IMR-90 (cell line): ENCODE results near the gene FAM228B. TPM values are rescaled to one million over a fixed set of nuclear protein-coding genes. Genes with fewer than 3 reads are reported as not detected.

Experiments used
- ATAC-seq: fragments of 200-7000 bp; cut with Tn5 transposase; 2 replicates; pipeline ENCODE4 v1.9.1; 2020; ENCODE audit warnings: low read depth, mild to moderate bottlenecking, moderate library complexity
- BruUV-seq: library from RNA; stranded (reverse); fragments of 400-500 nt; replicated peaks from 2 replicates; lab custom pipeline; 2021; lab: Mats Ljungman, UMichigan
- CTCF ChIA-PET: fragments of 300-600 bp; formaldehyde crosslinking; extraction: SDS; loops from one replicate; lab custom pipeline; 2021; ENCODE audit warnings: antibody characterized with exemption; lab: Yijun Ruan, JAX
- POLR2A ChIA-PET: fragments of 300-600 bp; sonication (Branson Sonifier 250); formaldehyde crosslinking; loops from one replicate; lab custom pipeline; 2022; ENCODE audit warnings: antibody characterized with exemption; ENCODE audit not compliant: unreplicated experiment; lab: Charles Lee
- DNase-seq: peaks from one replicate; pipeline ENCODE4 v3.0.0; 2013
- H2AFZ ChIP-seq: replicated peaks from 2 replicates; pipeline ENCODE3; 2013; ENCODE audit warnings: low read length, mild to moderate bottlenecking; ENCODE audit not compliant: poor library complexity
- H2AK5ac ChIP-seq: 2 replicates; pipeline ENCODE4 v1.6.1; 2013; ENCODE audit warnings: low read depth, low read length, inconsistent platforms
- H2AK9ac ChIP-seq: replicated peaks from 2 replicates; pipeline ENCODE3; 2013; ENCODE audit warnings: mild to moderate bottlenecking, low read depth, low read length, moderate library complexity; ENCODE audit not compliant: poor library complexity
- H2BK120ac ChIP-seq: 2 replicates; pipeline ENCODE4 v1.6.1; 2013; ENCODE audit warnings: low read depth, low read length, inconsistent platforms
- H2BK15ac ChIP-seq: 3 replicates; pipeline ENCODE4 v1.6.1; 2013; ENCODE audit warnings: low read depth, low read length, inconsistent platforms
- H2BK20ac ChIP-seq: 2 replicates; pipeline ENCODE4 v1.6.1; 2013; ENCODE audit warnings: low read depth, mild to moderate bottlenecking, inconsistent platforms, low read length, moderate library complexity
- H2BK5ac ChIP-seq: 2 replicates; pipeline ENCODE4 v1.6.1; 2013; ENCODE audit warnings: mild to moderate bottlenecking, low read depth, low read length, inconsistent platforms; ENCODE audit not compliant: poor library complexity, severe bottlenecking
- H3K14ac ChIP-seq: replicated peaks from 2 replicates; pipeline ENCODE4 v1.6.1; 2013; ENCODE audit warnings: low read depth, low read length, inconsistent platforms
- H3K18ac ChIP-seq: 2 replicates; pipeline ENCODE4 v1.6.1; 2013; ENCODE audit warnings: low read depth, low read length, control low read depth
- H3K23ac ChIP-seq: 2 replicates; pipeline ENCODE4 v1.6.1; 2013; ENCODE audit warnings: low read depth, low read length, inconsistent platforms
- H3K27ac ChIP-seq: 2 replicates; pipeline ENCODE4 v1.5.1; 2013; ENCODE audit warnings: mild to moderate bottlenecking, control low read depth, low read length; ENCODE audit not compliant: insufficient read depth
- H3K27me3 ChIP-seq: 2 replicates; pipeline ENCODE4 v1.6.1; 2013; ENCODE audit warnings: low read length; ENCODE audit not compliant: control insufficient read depth, insufficient read depth
- H3K36me3 ChIP-seq: 2 replicates; pipeline ENCODE4 v1.6.1; 2013; ENCODE audit warnings: low read length, mixed read lengths; ENCODE audit not compliant: control insufficient read depth, insufficient read depth
- H3K4ac ChIP-seq: 2 replicates; pipeline ENCODE4 v1.6.1; 2013; ENCODE audit warnings: low read depth, low read length, inconsistent platforms
- H3K4me1 ChIP-seq: 2 replicates; pipeline ENCODE4 v1.6.1; 2013; ENCODE audit warnings: low read length, mixed read lengths; ENCODE audit not compliant: control insufficient read depth, insufficient read depth
- H3K4me2 ChIP-seq: 2 replicates; pipeline ENCODE4 v1.6.1; 2013; ENCODE audit warnings: low read depth, mild to moderate bottlenecking, control low read depth, low read length, moderate library complexity
- H3K4me3 ChIP-seq: 2 replicates; pipeline ENCODE4 v1.5.1; 2013; ENCODE audit warnings: low read depth, mild to moderate bottlenecking, control low read depth, low read length, moderate library complexity; ENCODE audit not compliant: insufficient read depth
- H3K56ac ChIP-seq: 2 replicates; pipeline ENCODE4 v1.6.1; 2013; ENCODE audit warnings: low read length, inconsistent platforms; ENCODE audit not compliant: insufficient read depth; ENCODE audit errors: extremely low read depth
- H3K79me1 ChIP-seq, 2 experiments: 2 replicates each; pipeline ENCODE4 v1.6.1; 2013; ENCODE audit warnings: low read length in 2 of 2, inconsistent platforms in 1 of 2, low read depth in 1 of 2
- H3K9ac ChIP-seq: 2 replicates; pipeline ENCODE4 v1.6.1; 2013; ENCODE audit warnings: low read depth, low read length, control low read depth
- H3K9me1 ChIP-seq: 2 replicates; pipeline ENCODE4 v1.6.1; 2013; ENCODE audit warnings: low read length, inconsistent platforms; ENCODE audit not compliant: insufficient read depth
- H3K9me3 ChIP-seq: 2 replicates; pipeline ENCODE4 v1.6.1; 2013; ENCODE audit warnings: low read length; ENCODE audit not compliant: control insufficient read depth, insufficient read depth
- H4K20me1 ChIP-seq: 2 replicates; pipeline ENCODE4 v1.6.1; 2013; ENCODE audit warnings: low read length, inconsistent platforms; ENCODE audit not compliant: insufficient read depth
- H4K5ac ChIP-seq: 2 replicates; pipeline ENCODE4 v1.6.1; 2013; ENCODE audit warnings: mild to moderate bottlenecking, low read depth, low read length, control low read depth
- H4K8ac ChIP-seq, 2 experiments: 2 replicates each; pipeline ENCODE4 v1.6.1; 2013; ENCODE audit warnings: low read depth in 2 of 2, low read length in 2 of 2, control low read depth in 1 of 2, inconsistent platforms in 1 of 2
- H4K91ac ChIP-seq: 2 replicates; pipeline ENCODE4 v1.6.1; 2013; ENCODE audit warnings: low read depth, low read length, inconsistent platforms; ENCODE audit not compliant: insufficient read depth
- BHLHE40 ChIP-seq: fragments of 150-350 bp; IDR thresholded peaks from 2 replicates; pipeline ENCODE4 v1.6.1; 2016; ENCODE audit warnings: mild to moderate bottlenecking, low read depth, low read length
- CEBPB ChIP-seq: IDR thresholded peaks from 2 replicates; pipeline ENCODE4 v1.6.1; 2012; ENCODE audit warnings: low read depth, low read length, improper control_type of control experiment
- CHD1 ChIP-seq: IDR thresholded peaks from 2 replicates; pipeline ENCODE4 v1.6.1; 2012; ENCODE audit warnings: low read depth, low read length, improper control_type of control experiment
- FOS ChIP-seq: fragments of 150-350 bp; IDR thresholded peaks from 2 replicates; pipeline ENCODE4 v1.6.1; 2016; ENCODE audit warnings: low read depth, low read length
- MAZ ChIP-seq: IDR thresholded peaks from 2 replicates; pipeline ENCODE4 v1.6.1; 2012; ENCODE audit warnings: low read depth, mild to moderate bottlenecking, low read length, improper control_type of control experiment, moderate library complexity, borderline replicate concordance
- MXI1 ChIP-seq: IDR thresholded peaks from 2 replicates; pipeline ENCODE4 v1.6.1; 2012; ENCODE audit warnings: low read depth, mild to moderate bottlenecking, low read length, moderate library complexity, borderline replicate concordance
- NFE2L2 ChIP-seq: fragments of 150-350 bp; IDR thresholded peaks from 2 replicates; pipeline ENCODE4 v1.6.1; 2016; ENCODE audit warnings: low read depth, mild to moderate bottlenecking, low read length
- POLR2A ChIP-seq: IDR thresholded peaks from 2 replicates; pipeline ENCODE4 v1.6.1; 2012; ENCODE audit warnings: mild to moderate bottlenecking, low read depth, low read length
- RAD21 ChIP-seq: IDR thresholded peaks from 2 replicates; pipeline ENCODE4 v1.6.1; 2012; ENCODE audit warnings: low read length, improper control_type of control experiment
- RCOR1 ChIP-seq: IDR thresholded peaks from 2 replicates; pipeline ENCODE4 v1.6.1; 2012; ENCODE audit warnings: mild to moderate bottlenecking, low read length, improper control_type of control experiment; ENCODE audit not compliant: insufficient replicate concordance
- RFX5 ChIP-seq: IDR thresholded peaks from 2 replicates; pipeline ENCODE4 v1.8.0; 2012; ENCODE audit warnings: low read depth, mild to moderate bottlenecking, low read length, moderate library complexity
- SMC3 ChIP-seq: fragments of 150-350 bp; IDR thresholded peaks from 2 replicates; pipeline ENCODE4 v1.6.1; 2016; ENCODE audit warnings: low read depth, mild to moderate bottlenecking, antibody characterized with exemption, low read length, moderate library complexity
- WGBS, 2 experiments: methylation state at CpG; one replicate each; pipeline versions ENCODE4 v1.1.5 to v1.1.7; 2013; ENCODE audit warnings: missing lambda C conversion rate in 2 of 2; ENCODE audit not compliant: insufficient read length in 1 of 2; ENCODE audit errors: extremely low coverage in 2 of 2; 5-methylcytosine and 5-hydroxymethylcytosine counted together
- dilution Hi-C: fragments of 300-500 bp; cut with HindIII; formaldehyde crosslinking; loops from one replicate; pipeline ENCODE4 v1.14.3; 2018; ENCODE audit warnings: low sequenced_read_pairs; ENCODE audit not compliant: unreplicated experiment
- in situ Hi-C: fragments of 300-500 bp; cut with MboI; formaldehyde crosslinking; loops from 3 replicates; pipeline ENCODE4 v1.14.3; 2019; ENCODE audit warnings: low sequenced_read_pairs, inconsistent platforms, mixed read lengths
- intact Hi-C: fragments of 100-400 bp; cut with micrococcal nuclease; formaldehyde crosslinking; loops from 2 replicates; pipeline ENCODE4 v1.10.0; 2022
- polyA plus RNA-seq, 3 experiments: library from polyadenylated mRNA; depleted of rRNA; stranded (reverse); fragments of >200 nt; gene quantifications; 2 replicates each; pipeline ENCODE4 v1.2.3, GENCODE V29; 2012; ENCODE audit warnings: low replicate concordance in 1 of 3
- total RNA-seq: library from RNA; depleted of rRNA; stranded (reverse); fragments of >200 nt; gene quantifications from 2 replicates; pipeline ENCODE4 v1.2.3, GENCODE V29; 2012
- TF ChIP-seq, protein P1 (sequence below): conservative IDR thresholded peaks from 2 replicates; pipeline ENCODE4 v1.5.1; 2012; ENCODE audit warnings: mild to moderate bottlenecking, low read depth, low read length, improper control_type of control experiment
- TF ChIP-seq, protein P2 (sequence below): fragments of 150-350 bp; IDR thresholded peaks from 2 replicates; pipeline ENCODE4 v1.6.1; 2016; ENCODE audit warnings: low read depth, mild to moderate bottlenecking, low read length, moderate library complexity, borderline replicate concordance

The FAM228B gene
- total and polyA plus RNA-seq, 2 of the 4 experiments (the other 2 are of a cell fraction), result 2.0 to 2.9 TPM

DNA sequence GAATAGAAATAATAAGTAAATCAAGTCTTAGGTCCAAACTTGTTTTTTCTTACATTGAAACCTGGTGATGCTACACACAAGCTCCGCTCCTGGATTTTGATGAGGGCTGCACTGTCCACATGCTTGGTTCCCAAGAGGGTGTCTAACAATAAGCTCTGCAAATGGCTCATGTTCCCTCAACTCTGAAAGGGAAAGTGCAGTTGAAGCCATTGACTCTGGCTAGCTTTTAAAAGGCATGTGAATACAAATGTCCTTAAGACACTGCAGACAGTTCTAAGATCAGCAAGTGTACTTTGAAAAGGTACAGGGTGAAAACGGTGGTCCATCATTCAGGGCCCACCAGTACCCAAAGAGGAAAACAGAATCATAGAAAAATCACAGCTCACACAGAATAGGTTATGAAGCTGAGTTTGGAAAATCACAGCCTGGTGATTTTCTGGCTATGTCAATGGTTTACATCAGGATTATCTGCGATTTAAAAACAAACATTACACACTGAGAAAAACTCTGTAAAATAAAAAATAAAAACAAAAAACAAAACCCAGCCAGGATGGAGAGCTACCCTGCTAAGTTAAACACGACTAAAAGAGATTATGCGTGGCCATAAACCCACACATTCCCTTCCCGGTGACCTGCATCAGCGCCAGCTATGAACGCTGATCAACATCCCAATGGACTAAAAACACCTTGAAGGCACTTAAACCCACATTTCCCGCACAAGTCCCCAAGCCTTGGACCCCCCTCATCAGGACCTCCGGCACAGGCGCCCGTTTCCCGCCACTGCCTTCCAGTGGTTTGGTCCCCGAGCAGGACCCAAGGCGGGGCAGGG, 689 bp upstream of the FAM228B start:
- Histone ChIP-seq H3K36me3 (no peaks in the 10 kb centered on the region), H2AFZ (peak overlapping the region; percentile 100), H3K4ac (peak overlapping the region; percentile 90), H2BK20ac (no peak overlapping the region), H4K91ac (peak overlapping the region; percentile 26), H3K9me3 (no peaks in the 10 kb centered on the region), H3K4me3 (peak overlapping the region; percentile 84), H3K18ac (0 out of 2 replicates have a peak overlapping the region, but pooled peaks have one; percentile 19), H3K9me1 (peaks cover 6% of the 10 kb centered on the region), H4K20me1 (no peaks in the 10 kb centered on the region), H3K23ac (peak overlapping the region; percentile 66; the same call in 1 of the 2 replicates), H2BK15ac (no peak overlapping the region; the same call in 2 of the 3 replicates), H2BK5ac (peak overlapping the region; percentile 44), H3K27ac (peak overlapping the region; percentile 63), H3K4me2 (peak overlapping the region; percentile 88), H2BK120ac (0 out of 2 replicates have a peak overlapping the region, but pooled peaks have one; percentile 16), H3K4me1 (no peaks in the 10 kb centered on the region), H4K8ac (peak overlapping the region; percentile 89 to 90), H3K56ac (peak overlapping the region; percentile 81), H2AK9ac (peak overlapping the region; percentile 63), H3K79me1 (peaks cover 20 to 24% of the 10 kb centered on the region in 2 experiments), H2AK5ac (no peak overlapping the region), H4K5ac (peak overlapping the region; percentile 56), H3K9ac (peak overlapping the region; percentile 83), H3K27me3 (no peaks in the 10 kb centered on the region), H3K14ac (peak overlapping the region; percentile 87)
- no TSS peak for BruUV-seq
- intact Hi-C loops, result no loop called here
- ATAC-seq (no peak), DNase-seq (peak; percentile 3)
- 13% methylated on average over 4 of the region's 15 CpGs; no CpG with 5 or more reads in 1 of the 2 experiments for WGBS, 2 experiments
- CTCF ChIA-PET, result interaction anchor here (0.5 to 1.3 kb wide), 3 partner anchors 38 to 762 kb away, joined by 3 to 4 read pairs (median 3); partner anchors contain the start of gene TP53I3
- dilution Hi-C loops, result no loop called here
- in situ Hi-C loops, result no loop called here
- POLR2A ChIA-PET, result interaction anchor here (0.7 to 1.5 kb wide), 2 partner anchors 11 to 39 kb away, joined by 3 to 7 read pairs; no protein-coding TSS in a partner anchor
- TF ChIP-seq SMC3 (no peak), RFX5 (no peak), POLR2A (no peak), MXI1 (no peak), CEBPB (no peak), FOS (no peak), NFE2L2 (no peak), BHLHE40 (no peak), RCOR1 (no peak), MAZ (no peak), RAD21 (no peak), CHD1 (no peak)
- TF ChIP-seq, protein P1, sequence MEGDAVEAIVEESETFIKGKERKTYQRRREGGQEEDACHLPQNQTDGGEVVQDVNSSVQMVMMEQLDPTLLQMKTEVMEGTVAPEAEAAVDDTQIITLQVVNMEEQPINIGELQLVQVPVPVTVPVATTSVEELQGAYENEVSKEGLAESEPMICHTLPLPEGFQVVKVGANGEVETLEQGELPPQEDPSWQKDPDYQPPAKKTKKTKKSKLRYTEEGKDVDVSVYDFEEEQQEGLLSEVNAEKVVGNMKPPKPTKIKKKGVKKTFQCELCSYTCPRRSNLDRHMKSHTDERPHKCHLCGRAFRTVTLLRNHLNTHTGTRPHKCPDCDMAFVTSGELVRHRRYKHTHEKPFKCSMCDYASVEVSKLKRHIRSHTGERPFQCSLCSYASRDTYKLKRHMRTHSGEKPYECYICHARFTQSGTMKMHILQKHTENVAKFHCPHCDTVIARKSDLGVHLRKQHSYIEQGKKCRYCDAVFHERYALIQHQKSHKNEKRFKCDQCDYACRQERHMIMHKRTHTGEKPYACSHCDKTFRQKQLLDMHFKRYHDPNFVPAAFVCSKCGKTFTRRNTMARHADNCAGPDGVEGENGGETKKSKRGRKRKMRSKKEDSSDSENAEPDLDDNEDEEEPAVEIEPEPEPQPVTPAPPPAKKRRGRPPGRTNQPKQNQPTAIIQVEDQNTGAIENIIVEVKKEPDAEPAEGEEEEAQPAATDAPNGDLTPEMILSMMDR, result no peak
- TF ChIP-seq, protein P2, sequence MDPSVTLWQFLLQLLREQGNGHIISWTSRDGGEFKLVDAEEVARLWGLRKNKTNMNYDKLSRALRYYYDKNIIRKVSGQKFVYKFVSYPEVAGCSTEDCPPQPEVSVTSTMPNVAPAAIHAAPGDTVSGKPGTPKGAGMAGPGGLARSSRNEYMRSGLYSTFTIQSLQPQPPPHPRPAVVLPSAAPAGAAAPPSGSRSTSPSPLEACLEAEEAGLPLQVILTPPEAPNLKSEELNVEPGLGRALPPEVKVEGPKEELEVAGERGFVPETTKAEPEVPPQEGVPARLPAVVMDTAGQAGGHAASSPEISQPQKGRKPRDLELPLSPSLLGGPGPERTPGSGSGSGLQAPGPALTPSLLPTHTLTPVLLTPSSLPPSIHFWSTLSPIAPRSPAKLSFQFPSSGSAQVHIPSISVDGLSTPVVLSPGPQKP, result no peak
